Keratinocyte (primary cell): ENCODE data around the gene DDAH1. TPM values are rescaled to one million over a fixed set of nuclear protein-coding genes. Genes with fewer than 3 reads are reported as not detected.
A peak's percentile ranks its signal among the peaks of the same experiment; 100 is the strongest.

Experiments used
- DNase-seq: peaks from one replicate; pipeline ENCODE4 v3.0.0-alpha.2; 2011; ENCODE audit warnings: low read depth, missing footprints, low spot score
- FAIRE-seq: peaks from 2 replicates; lab custom pipeline; 2011; peaks lifted over from hg19 to GRCh38; lab: Jason Lieb, UNC
- H2AFZ ChIP-seq: 2 replicates; pipeline ENCODE4 v1.6.0; 2012; ENCODE audit warnings: low read length, control low read depth, inconsistent platforms; ENCODE audit not compliant: control insufficient read depth
- H3K27ac ChIP-seq: 2 replicates; pipeline ENCODE4 v1.5.1; 2011; ENCODE audit warnings: low read length; ENCODE audit not compliant: control insufficient read depth, insufficient read depth
- H3K27me3 ChIP-seq: 3 replicates; pipeline ENCODE4 v1.6.0; 2011; ENCODE audit warnings: low read length; ENCODE audit not compliant: control insufficient read depth, insufficient read depth; ENCODE audit errors: extremely low read depth
- H3K36me3 ChIP-seq, 2 experiments: 2 replicates in 1 of 2; 3 replicates in 1 of 2; pipeline ENCODE4 v1.5.1; 2011; ENCODE audit warnings: low read length in 2 of 2, mild to moderate bottlenecking in 1 of 2; ENCODE audit not compliant: control insufficient read depth in 2 of 2, insufficient read depth in 2 of 2; ENCODE audit errors: extremely low read depth in 1 of 2
- H3K4me1 ChIP-seq: 3 replicates; pipeline ENCODE4 v1.5.1; 2011; ENCODE audit warnings: low read length; ENCODE audit not compliant: control insufficient read depth, insufficient read depth; ENCODE audit errors: extremely low read depth
- H3K4me2 ChIP-seq: 3 replicates; pipeline ENCODE4 v1.6.0; 2011; ENCODE audit warnings: low read depth, low read length; ENCODE audit not compliant: control insufficient read depth, insufficient read depth; ENCODE audit errors: extremely low read depth
- H3K4me3 ChIP-seq, 3 experiments: fragments of 200-600 bp in 1 of 3; sonication (generic) in 1 of 3; 2 replicates in 2 of 3; 3 replicates in 1 of 3; pipeline ENCODE4 v1.5.1; 2011 to 2016; ENCODE audit warnings: low read length in 3 of 3, mild to moderate bottlenecking in 3 of 3, control low read depth in 2 of 3, inconsistent platforms in 1 of 3, low read depth in 1 of 3, mixed read lengths in 1 of 3, mixed run types in 1 of 3, moderate library complexity in 1 of 3; ENCODE audit not compliant: control insufficient read depth in 2 of 3, insufficient read depth in 2 of 3; ENCODE audit errors: extremely low read depth in 1 of 3
- H3K79me2 ChIP-seq: 2 replicates; pipeline ENCODE4 v1.6.0; 2012; ENCODE audit warnings: low read length; ENCODE audit not compliant: control insufficient read depth, insufficient read depth
- H3K9ac ChIP-seq: 3 replicates; pipeline ENCODE4 v1.6.0; 2011; ENCODE audit warnings: low read length; ENCODE audit not compliant: control insufficient read depth, insufficient read depth; ENCODE audit errors: extremely low read depth
- H3K9me1 ChIP-seq: 3 replicates; pipeline ENCODE4 v1.6.0; 2011; ENCODE audit warnings: low read length; ENCODE audit not compliant: control insufficient read depth, insufficient read depth; ENCODE audit errors: extremely low read depth
- H3K9me3 ChIP-seq: 2 replicates; pipeline ENCODE4 v1.5.1; 2012; ENCODE audit warnings: low read depth, low read length; ENCODE audit not compliant: control insufficient read depth
- H4K20me1 ChIP-seq: 3 replicates; pipeline ENCODE4 v1.6.0; 2011; ENCODE audit warnings: low read length; ENCODE audit not compliant: control insufficient read depth, insufficient read depth; ENCODE audit errors: extremely low read depth
- EZH2 ChIP-seq: IDR thresholded peaks from one replicate; pipeline ENCODE4 v1.6.1; 2012; ENCODE audit warnings: inconsistent platforms, mild to moderate bottlenecking, low read length, moderate library complexity
- dilution Hi-C: fragments of 300-500 bp; cut with MboI; formaldehyde crosslinking; loops from one replicate; pipeline ENCODE4 v1.7.0; 2020; ENCODE audit warnings: low sequenced_read_pairs; ENCODE audit not compliant: extremely low pct_ligation_motif_present
- polyA plus RNA-seq, 5 experiments: library from polyadenylated mRNA; depleted of rRNA in 3 of 5; stranded (reverse) in 3 of 5; stranded (forward) in 1 of 5; unstranded in 1 of 5; fragments of >200 nt; gene quantifications; 1 replicate in 1 of 5; 2 replicates in 3 of 5; 3 replicates in 1 of 5; pipeline versions ENCODE4 v1.2.1 to v1.2.3, GENCODE V29; 2011 to 2012; ENCODE audit warnings: missing spikeins in 2 of 5, low read depth in 1 of 5, low replicate concordance in 1 of 5
- TF ChIP-seq, protein P1 (sequence below), 3 experiments: IDR thresholded peaks in 1 of 3; conservative IDR thresholded peaks in 1 of 3; optimal IDR thresholded peaks in 1 of 3; 2 replicates in 2 of 3; 3 replicates in 1 of 3; pipeline versions ENCODE3 to v1.5.1; 2011; ENCODE audit warnings: low read length in 3 of 3, mild to moderate bottlenecking in 3 of 3, moderate library complexity in 2 of 3, control low read depth in 1 of 3, inconsistent platforms in 1 of 3; ENCODE audit not compliant: insufficient read depth in 2 of 3; ENCODE audit errors: extremely low read depth in 1 of 3

The DDAH1 gene
- polyA plus RNA-seq, 1 donor (not counting 4 experiments of a cell fraction or from before 2014, with no cell fraction given) = 5.8 TPM

DNA sequence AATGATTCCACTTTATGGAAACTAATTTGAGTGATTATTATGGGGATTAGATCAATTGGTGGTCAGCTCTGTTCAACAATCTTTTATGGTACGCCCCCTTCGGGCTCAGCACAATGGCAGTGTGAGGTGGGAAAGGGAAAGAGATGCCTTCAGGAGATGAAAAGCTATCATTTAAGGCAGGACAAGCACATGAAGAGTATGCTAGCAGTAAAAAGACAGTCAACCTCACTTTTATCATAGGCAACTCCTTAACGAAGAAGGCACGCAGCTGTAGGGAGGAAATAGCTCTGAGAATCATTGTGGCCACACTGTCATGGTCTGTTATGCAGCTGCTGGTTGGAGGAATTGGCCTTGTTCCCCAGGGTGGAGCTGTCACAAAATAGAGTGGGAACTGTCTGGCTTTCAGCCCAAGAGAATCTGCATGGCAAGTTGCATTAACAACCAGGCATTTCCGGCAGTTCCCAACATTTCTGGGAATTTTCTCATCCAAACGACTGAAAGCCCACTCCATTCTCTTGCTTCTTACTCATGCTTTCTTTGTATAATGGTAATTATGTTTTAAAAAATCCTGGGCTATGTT, 134.2 kb downstream of the DDAH1 start:
- Histone ChIP-seq H4K20me1 (no peaks in the 10 kb centered on the region), H3K27me3 (no peaks in the 10 kb centered on the region), H3K4me1 (peaks cover 39% of the 10 kb centered on the region), H3K4me2 (peak overlapping the region; percentile 0), H3K4me3 (no peak overlapping the region), H3K36me3 (no peaks in the 10 kb centered on the region), H2AFZ (peak overlapping the region; percentile 38), H3K9me1 (no peaks in the 10 kb centered on the region), H3K9me3 (no peaks in the 10 kb centered on the region), H3K79me2 (no peaks in the 10 kb centered on the region), H3K27ac (peak overlapping the region; percentile 86), H3K9ac (peak overlapping the region; percentile 11)
- dilution Hi-C loops = no loop called here
- DNase-seq (no peak), FAIRE-seq (peak; percentile 76)
- TF ChIP-seq, protein P1, sequence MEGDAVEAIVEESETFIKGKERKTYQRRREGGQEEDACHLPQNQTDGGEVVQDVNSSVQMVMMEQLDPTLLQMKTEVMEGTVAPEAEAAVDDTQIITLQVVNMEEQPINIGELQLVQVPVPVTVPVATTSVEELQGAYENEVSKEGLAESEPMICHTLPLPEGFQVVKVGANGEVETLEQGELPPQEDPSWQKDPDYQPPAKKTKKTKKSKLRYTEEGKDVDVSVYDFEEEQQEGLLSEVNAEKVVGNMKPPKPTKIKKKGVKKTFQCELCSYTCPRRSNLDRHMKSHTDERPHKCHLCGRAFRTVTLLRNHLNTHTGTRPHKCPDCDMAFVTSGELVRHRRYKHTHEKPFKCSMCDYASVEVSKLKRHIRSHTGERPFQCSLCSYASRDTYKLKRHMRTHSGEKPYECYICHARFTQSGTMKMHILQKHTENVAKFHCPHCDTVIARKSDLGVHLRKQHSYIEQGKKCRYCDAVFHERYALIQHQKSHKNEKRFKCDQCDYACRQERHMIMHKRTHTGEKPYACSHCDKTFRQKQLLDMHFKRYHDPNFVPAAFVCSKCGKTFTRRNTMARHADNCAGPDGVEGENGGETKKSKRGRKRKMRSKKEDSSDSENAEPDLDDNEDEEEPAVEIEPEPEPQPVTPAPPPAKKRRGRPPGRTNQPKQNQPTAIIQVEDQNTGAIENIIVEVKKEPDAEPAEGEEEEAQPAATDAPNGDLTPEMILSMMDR (optimal IDR thresholded peaks at IDR 0.05 in 1 of 3, IDR thresholded peaks at IDR 0.05 in 1 of 3, conservative IDR thresholded peaks at IDR 0.05 in 1 of 3; ENCODE audit: extremely low read depth in 1 of 3, insufficient read depth in 2 of 3, low read length in 3 of 3) = no peak
- no peak for TF ChIP-seq EZH2

DNA sequence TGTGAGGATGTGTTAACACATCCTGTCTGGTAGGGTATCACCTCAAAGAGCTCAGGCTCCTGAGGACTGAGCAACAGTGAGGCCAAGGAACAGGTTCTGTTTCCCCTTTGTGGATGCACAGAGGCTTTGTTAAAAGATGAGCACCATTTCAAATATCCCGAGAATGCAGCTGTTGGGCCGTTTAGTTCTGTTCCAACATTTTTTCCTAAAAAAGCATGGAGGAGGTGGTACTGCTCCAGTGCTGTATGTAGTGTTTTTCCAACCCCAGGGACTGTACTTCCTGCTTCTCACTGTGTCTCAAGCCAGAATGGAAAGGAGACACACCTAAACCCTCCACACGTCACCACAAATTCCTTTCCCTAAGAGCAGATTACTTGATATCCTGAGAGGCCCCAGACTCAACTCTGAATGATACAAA, 134.7 kb downstream of the DDAH1 start:
- Histone ChIP-seq H3K36me3 (no peaks in the 10 kb centered on the region), H4K20me1 (no peaks in the 10 kb centered on the region), H3K9me1 (no peaks in the 10 kb centered on the region), H3K4me3 (no peak overlapping the region), H3K9me3 (no peaks in the 10 kb centered on the region), H3K79me2 (no peaks in the 10 kb centered on the region), H3K4me1 (peaks cover 41% of the 10 kb centered on the region), H3K27me3 (no peaks in the 10 kb centered on the region), H3K4me2 (peak overlapping the region; percentile 0), H3K9ac (peak overlapping the region; percentile 11), H2AFZ (no peak overlapping the region), H3K27ac (peak overlapping the region; percentile 86)
- dilution Hi-C loops = no loop called here
- no peak for DNase-seq
- peak; percentile 80 for FAIRE-seq
- TF ChIP-seq, protein P1 (optimal IDR thresholded peaks at IDR 0.05 in 1 of 3, IDR thresholded peaks at IDR 0.05 in 1 of 3, conservative IDR thresholded peaks at IDR 0.05 in 1 of 3; ENCODE audit: extremely low read depth in 1 of 3, insufficient read depth in 2 of 3, low read length in 3 of 3) = no peak
- no peak for TF ChIP-seq EZH2
